ENCODE measurements around the gene PRIMA1.

The PRIMA1 gene

DNA sequence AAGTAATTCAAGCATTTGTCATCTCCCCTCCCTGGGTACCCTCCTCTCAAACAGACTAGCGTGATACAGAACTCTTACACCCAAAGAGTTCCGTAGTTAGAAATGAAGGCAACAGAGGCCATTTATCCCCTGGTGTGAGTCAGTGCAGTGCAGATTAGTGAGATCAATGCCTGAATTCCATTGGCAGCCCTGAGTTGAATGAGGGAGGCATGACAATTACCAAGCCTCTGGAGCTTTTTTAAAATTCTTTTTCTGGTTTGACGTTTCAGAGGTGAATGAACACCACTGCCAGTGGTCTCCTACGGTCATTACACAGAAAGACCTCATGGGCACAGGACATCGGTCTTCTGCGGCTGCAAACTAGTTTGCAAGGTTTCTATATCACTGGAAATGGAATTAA is 94.4 kb downstream of the PRIMA1 start:
- no peak for DNase-seq
- Histone ChIP-seq H3K27ac (no peak overlapping the region), H3K36me3 (replicated peaks) (no peaks in the 10 kb centered on the region), H3K27me3 (replicated peaks) (no peaks in the 10 kb centered on the region), H3K4me3 (ENCODE audit: low read depth, low read length) (no peak overlapping the region)
- in situ Hi-C loops (cut with HindIII; ENCODE audit: low pct_ligation_motif_present, low sequenced_read_pairs) = no loop called here
- TF ChIP-seq, protein P1, sequence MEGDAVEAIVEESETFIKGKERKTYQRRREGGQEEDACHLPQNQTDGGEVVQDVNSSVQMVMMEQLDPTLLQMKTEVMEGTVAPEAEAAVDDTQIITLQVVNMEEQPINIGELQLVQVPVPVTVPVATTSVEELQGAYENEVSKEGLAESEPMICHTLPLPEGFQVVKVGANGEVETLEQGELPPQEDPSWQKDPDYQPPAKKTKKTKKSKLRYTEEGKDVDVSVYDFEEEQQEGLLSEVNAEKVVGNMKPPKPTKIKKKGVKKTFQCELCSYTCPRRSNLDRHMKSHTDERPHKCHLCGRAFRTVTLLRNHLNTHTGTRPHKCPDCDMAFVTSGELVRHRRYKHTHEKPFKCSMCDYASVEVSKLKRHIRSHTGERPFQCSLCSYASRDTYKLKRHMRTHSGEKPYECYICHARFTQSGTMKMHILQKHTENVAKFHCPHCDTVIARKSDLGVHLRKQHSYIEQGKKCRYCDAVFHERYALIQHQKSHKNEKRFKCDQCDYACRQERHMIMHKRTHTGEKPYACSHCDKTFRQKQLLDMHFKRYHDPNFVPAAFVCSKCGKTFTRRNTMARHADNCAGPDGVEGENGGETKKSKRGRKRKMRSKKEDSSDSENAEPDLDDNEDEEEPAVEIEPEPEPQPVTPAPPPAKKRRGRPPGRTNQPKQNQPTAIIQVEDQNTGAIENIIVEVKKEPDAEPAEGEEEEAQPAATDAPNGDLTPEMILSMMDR (IDR thresholded peaks at IDR 0.05; ENCODE audit: low read depth, low read length, missing control alignments) = no peak

DNA sequence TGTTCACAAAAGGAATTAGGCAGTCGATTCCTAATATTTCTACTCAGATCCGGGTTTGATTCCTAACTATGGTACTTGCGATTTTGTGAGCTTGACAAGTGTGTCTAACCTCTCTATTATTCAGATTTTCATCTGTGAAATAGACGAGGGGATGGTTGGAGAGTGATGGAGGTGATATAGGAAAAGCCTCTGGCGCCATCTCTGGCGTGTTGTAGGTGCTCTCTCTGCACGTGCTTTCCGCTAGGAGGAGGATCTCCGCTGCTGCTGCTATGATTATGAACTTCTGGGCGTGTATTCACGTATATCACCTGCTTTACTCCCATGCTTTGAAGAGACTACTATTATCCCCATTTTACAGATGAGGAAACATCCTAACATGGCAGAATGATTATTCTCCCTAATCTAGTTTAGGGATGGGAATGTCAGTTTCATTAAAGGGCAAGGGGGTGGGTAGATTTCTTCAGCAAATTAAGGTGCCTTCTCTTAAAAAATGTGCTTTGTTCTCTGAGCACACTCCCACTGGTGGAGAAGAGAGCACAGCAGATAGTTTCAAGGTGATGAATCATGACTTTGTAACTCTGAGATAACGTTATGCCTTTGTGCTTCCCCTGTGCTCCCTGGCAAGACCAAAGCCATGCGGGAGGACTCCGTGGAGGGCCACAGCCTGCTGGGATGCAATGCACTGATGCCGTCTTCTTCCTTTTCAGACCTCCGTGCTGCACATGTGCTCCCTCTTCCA is 97.1 kb downstream of the PRIMA1 start:
- TF ChIP-seq, protein P1 (IDR thresholded peaks at IDR 0.05; ENCODE audit: low read depth, low read length, missing control alignments) = no peak
- no peaks in the 10 kb centered on the region for H3K27me3 ChIP-seq (replicated peaks)
- in situ Hi-C loops (cut with HindIII; ENCODE audit: low pct_ligation_motif_present, low sequenced_read_pairs) = no loop called here

GRCh38 chr14:93690146-93690545 is 98.1 kb downstream of the PRIMA1 start:
- no peak for DNase-seq
- in situ Hi-C loops (cut with HindIII; ENCODE audit: low pct_ligation_motif_present, low sequenced_read_pairs) = no loop called here
- Histone ChIP-seq H3K36me3 (replicated peaks) (no peaks in the 10 kb centered on the region), H3K27ac (no peak overlapping the region), H3K27me3 (replicated peaks) (no peaks in the 10 kb centered on the region), H3K4me3 (ENCODE audit: low read depth, low read length) (no peak overlapping the region)
- TF ChIP-seq, protein P1 (IDR thresholded peaks at IDR 0.05; ENCODE audit: low read depth, low read length, missing control alignments) = no peak

More for the DNA sequence above, 97.1 kb downstream of the PRIMA1 start:
- H3K36me3 ChIP-seq (replicated peaks) = no peaks in the 10 kb centered on the region
- no peak overlapping the region for H3K27ac ChIP-seq
- DNase-seq = no peak
- no peak overlapping the region for H3K4me3 ChIP-seq (ENCODE audit: low read depth, low read length)

DNA sequence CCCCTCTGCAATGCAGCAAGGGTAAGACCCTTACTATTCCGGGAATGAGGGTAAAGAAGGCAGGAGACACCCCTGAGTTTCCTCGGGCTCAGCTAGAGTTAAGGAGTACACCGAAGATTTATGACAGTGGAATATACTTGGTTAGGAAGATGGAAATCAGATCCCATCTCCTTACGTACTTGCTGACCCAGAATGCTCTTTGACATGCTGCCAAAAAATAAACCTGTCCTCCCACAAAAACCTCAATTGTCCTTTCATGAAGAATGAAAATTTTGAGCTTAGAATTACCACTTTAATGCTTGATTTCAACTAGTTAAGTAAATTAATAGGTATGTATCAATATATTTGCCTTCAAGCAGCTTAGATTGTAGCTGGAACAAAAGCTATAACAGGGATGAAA is 99.5 kb downstream of the PRIMA1 start:
- DNase-seq = no peak
- Histone ChIP-seq H3K4me3 (ENCODE audit: low read depth, low read length) (no peak overlapping the region), H3K27me3 (replicated peaks) (no peaks in the 10 kb centered on the region), H3K27ac (no peak overlapping the region), H3K36me3 (replicated peaks) (no peaks in the 10 kb centered on the region)
- TF ChIP-seq, protein P1 (IDR thresholded peaks at IDR 0.05; ENCODE audit: low read depth, low read length, missing control alignments) = no peak
- in situ Hi-C loops (cut with HindIII; ENCODE audit: low pct_ligation_motif_present, low sequenced_read_pairs) = no loop called here

GRCh38 chr14:93688239-93688666 is 100.0 kb downstream of the PRIMA1 start:
- DNase-seq = no peak
- in situ Hi-C loops (cut with HindIII; ENCODE audit: low pct_ligation_motif_present, low sequenced_read_pairs) = no loop called here
- H3K27me3 ChIP-seq (replicated peaks) = no peaks in the 10 kb centered on the region
- no peaks in the 10 kb centered on the region for H3K36me3 ChIP-seq (replicated peaks)
- H3K4me3 ChIP-seq (ENCODE audit: low read depth, low read length) = no peak overlapping the region
- no peak overlapping the region for H3K27ac ChIP-seq
- TF ChIP-seq, protein P1 (IDR thresholded peaks at IDR 0.05; ENCODE audit: low read depth, low read length, missing control alignments) = no peak

GRCh38 chr14:93686268-93686667 is 102.0 kb downstream of the PRIMA1 start:
- H3K27me3 ChIP-seq (replicated peaks) = no peaks in the 10 kb centered on the region
- no peaks in the 10 kb centered on the region for H3K36me3 ChIP-seq (replicated peaks)
- no peak for DNase-seq
- no peak overlapping the region for H3K27ac ChIP-seq
- H3K4me3 ChIP-seq (ENCODE audit: low read depth, low read length) = no peak overlapping the region
- in situ Hi-C loops (cut with HindIII; ENCODE audit: low pct_ligation_motif_present, low sequenced_read_pairs) = no loop called here
- TF ChIP-seq, protein P1 (IDR thresholded peaks at IDR 0.05; ENCODE audit: low read depth, low read length, missing control alignments) = no peak
